Loucy (cell line): Measurements from ENCODE around the gene KRT27.

Source experiments
- H2AFZ ChIP-seq: fragments of 200-600 bp; sonication (generic); 2 replicates; pipeline ENCODE4 v1.6.0; 2016; ENCODE audit warnings: antibody characterized with exemption, mild to moderate bottlenecking, low read length, moderate library complexity
- H3F3A ChIP-seq: fragments of 200-600 bp; 2 replicates; pipeline ENCODE4 v1.6.0; 2016; ENCODE audit warnings: antibody characterized with exemption, low read depth, mild to moderate bottlenecking
- H3K27me3 ChIP-seq: fragments of 200-600 bp; sonication (generic); 2 replicates; pipeline ENCODE4 v1.6.1; 2014; ENCODE audit warnings: low read length, mild to moderate bottlenecking; ENCODE audit not compliant: insufficient read depth, poor library complexity, severe bottlenecking
- H3K36me3 ChIP-seq: fragments of 200-600 bp; sonication (generic); 2 replicates; pipeline ENCODE4 v1.6.1; 2016; ENCODE audit warnings: low read length; ENCODE audit not compliant: insufficient read depth
- H3K4me1 ChIP-seq: fragments of 200-600 bp; sonication (generic); 2 replicates; pipeline ENCODE4 v1.5.1; 2014; ENCODE audit warnings: low read length, mild to moderate bottlenecking; ENCODE audit not compliant: insufficient read depth, poor library complexity, severe bottlenecking
- H3K4me2 ChIP-seq: fragments of 200-600 bp; sonication (generic); 2 replicates; pipeline ENCODE4 v1.6.0; 2014; ENCODE audit warnings: antibody characterized with exemption, low read length, low read depth, mild to moderate bottlenecking; ENCODE audit not compliant: poor library complexity, severe bottlenecking
- H3K4me3 ChIP-seq: fragments of 200-600 bp; sonication (generic); 2 replicates; pipeline ENCODE4 v1.5.1; 2014; ENCODE audit warnings: low read length, mild to moderate bottlenecking, mixed read lengths; ENCODE audit not compliant: poor library complexity, severe bottlenecking
- H3K79me2 ChIP-seq: fragments of 200-600 bp; sonication (generic); 2 replicates; pipeline ENCODE4 v1.6.1; 2014; ENCODE audit warnings: low read length; ENCODE audit not compliant: insufficient read depth
- H3K9ac ChIP-seq: fragments of 200-600 bp; sonication (generic); 2 replicates; pipeline ENCODE4 v1.6.0; 2014; ENCODE audit warnings: mild to moderate bottlenecking, low read depth, low read length, moderate library complexity; ENCODE audit not compliant: poor library complexity, severe bottlenecking
- H3K9me2 ChIP-seq: fragments of 200-600 bp; sonication (generic); replicated peaks from 2 replicates; pipeline ENCODE4 v1.6.1; 2016; ENCODE audit warnings: low read depth, low read length, mixed read lengths
- H3K9me3 ChIP-seq: fragments of 200-600 bp; sonication (generic); 2 replicates; pipeline ENCODE4 v1.6.1; 2014; ENCODE audit warnings: mild to moderate bottlenecking, antibody characterized with exemption, low read length, low read depth; ENCODE audit not compliant: insufficient read depth
- H4K20me1 ChIP-seq: fragments of 200-600 bp; sonication (generic); 2 replicates; pipeline ENCODE4 v1.6.0; 2014; ENCODE audit warnings: antibody characterized with exemption, low read length, mild to moderate bottlenecking; ENCODE audit not compliant: insufficient read depth, poor library complexity, severe bottlenecking
- EZH2phosphoT487 ChIP-seq: fragments of 200-600 bp; IDR thresholded peaks from 2 replicates; pipeline ENCODE4 v1.6.1; 2018; ENCODE audit warnings: antibody characterized with exemption, mild to moderate bottlenecking, moderate library complexity, borderline replicate concordance
- TF ChIP-seq, protein P1 (sequence below): fragments of 200-600 bp; sonication (generic); conservative IDR thresholded peaks from 2 replicates; pipeline ENCODE4 v1.5.1; 2014; ENCODE audit warnings: mild to moderate bottlenecking, antibody characterized with exemption, low read length

Gene KRT27

DNA sequence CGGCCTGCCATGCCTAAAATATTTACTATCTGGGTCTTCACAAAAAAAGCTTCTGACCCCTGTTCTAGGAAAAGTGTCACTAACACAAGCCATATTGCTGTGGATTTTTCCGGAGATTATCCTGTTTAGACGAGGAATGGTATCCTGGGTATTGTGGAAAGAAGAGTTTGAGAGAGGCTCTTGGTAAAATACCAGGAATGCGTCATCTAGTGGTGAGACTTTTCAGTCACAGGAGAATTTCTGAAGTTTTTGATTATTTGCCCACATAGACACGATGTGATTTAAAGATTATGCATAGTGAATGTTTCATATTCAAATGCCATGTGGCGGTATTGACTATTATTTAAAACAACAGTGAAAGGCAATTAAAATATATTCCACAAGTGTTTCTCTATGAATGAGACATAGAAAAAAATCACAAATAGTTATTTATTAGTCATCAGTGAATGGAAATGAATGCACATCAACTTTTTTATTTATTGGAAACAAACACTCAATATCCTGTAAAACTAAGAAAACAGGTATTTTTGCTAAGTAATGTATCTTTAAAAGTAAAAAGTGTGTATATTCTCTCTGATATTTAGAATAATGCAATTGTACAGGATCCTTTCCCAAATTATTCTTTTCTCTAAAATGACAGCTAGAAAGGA, 9.6 kb upstream of the KRT27 start:
- Histone ChIP-seq H3K9me3 (no peaks in the 10 kb centered on the region), H3F3A (no peaks in the 10 kb centered on the region), H3K9me2 (no peaks in the 10 kb centered on the region), H3K4me2 (no peak overlapping the region), H2AFZ (no peak overlapping the region), H3K27me3 (peaks cover 14% of the 10 kb centered on the region), H3K4me3 (no peak overlapping the region), H3K79me2 (no peaks in the 10 kb centered on the region), H3K36me3 (no peaks in the 10 kb centered on the region), H3K9ac (no peak overlapping the region), H4K20me1 (no peaks in the 10 kb centered on the region), H3K4me1 (no peaks in the 10 kb centered on the region)
- TF ChIP-seq, protein P1, sequence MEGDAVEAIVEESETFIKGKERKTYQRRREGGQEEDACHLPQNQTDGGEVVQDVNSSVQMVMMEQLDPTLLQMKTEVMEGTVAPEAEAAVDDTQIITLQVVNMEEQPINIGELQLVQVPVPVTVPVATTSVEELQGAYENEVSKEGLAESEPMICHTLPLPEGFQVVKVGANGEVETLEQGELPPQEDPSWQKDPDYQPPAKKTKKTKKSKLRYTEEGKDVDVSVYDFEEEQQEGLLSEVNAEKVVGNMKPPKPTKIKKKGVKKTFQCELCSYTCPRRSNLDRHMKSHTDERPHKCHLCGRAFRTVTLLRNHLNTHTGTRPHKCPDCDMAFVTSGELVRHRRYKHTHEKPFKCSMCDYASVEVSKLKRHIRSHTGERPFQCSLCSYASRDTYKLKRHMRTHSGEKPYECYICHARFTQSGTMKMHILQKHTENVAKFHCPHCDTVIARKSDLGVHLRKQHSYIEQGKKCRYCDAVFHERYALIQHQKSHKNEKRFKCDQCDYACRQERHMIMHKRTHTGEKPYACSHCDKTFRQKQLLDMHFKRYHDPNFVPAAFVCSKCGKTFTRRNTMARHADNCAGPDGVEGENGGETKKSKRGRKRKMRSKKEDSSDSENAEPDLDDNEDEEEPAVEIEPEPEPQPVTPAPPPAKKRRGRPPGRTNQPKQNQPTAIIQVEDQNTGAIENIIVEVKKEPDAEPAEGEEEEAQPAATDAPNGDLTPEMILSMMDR, result peak; percentile 79
- TF ChIP-seq EZH2phosphoT487, result no peak

GRCh38 chr17:40791111-40791510, 8.8 kb upstream of the KRT27 start:
- Histone ChIP-seq H3K4me1 (no peaks in the 10 kb centered on the region), H2AFZ (0 out of 2 replicates have a peak overlapping the region, but pooled peaks have one; percentile 8), H4K20me1 (no peaks in the 10 kb centered on the region), H3K4me3 (no peak overlapping the region), H3K9ac (no peak overlapping the region), H3F3A (no peaks in the 10 kb centered on the region), H3K79me2 (no peaks in the 10 kb centered on the region), H3K9me3 (no peaks in the 10 kb centered on the region), H3K36me3 (no peaks in the 10 kb centered on the region), H3K4me2 (no peak overlapping the region), H3K9me2 (no peaks in the 10 kb centered on the region), H3K27me3 (peaks cover 12% of the 10 kb centered on the region)
- TF ChIP-seq EZH2phosphoT487, result no peak
- TF ChIP-seq, protein P1, result no peak

- peak overlapping the region; percentile 60 for H3K9ac ChIP-seq
Measured at GRCh38 chr17:40779181-40779909, 3.0 kb downstream of the KRT27 start.

More at GRCh38 chr17:40779181-40779909, 3.0 kb downstream of the KRT27 start:
- Histone ChIP-seq H3K36me3 (no peaks in the 10 kb centered on the region), H3K27me3 (no peaks in the 10 kb centered on the region), H3F3A (0 out of 2 replicates have a peak, but pooled peaks cover 9% of the 10 kb centered on the region), H3K4me2 (peak overlapping the region; percentile 73), H3K9me2 (no peaks in the 10 kb centered on the region), H3K9me3 (no peaks in the 10 kb centered on the region), H3K79me2 (no peaks in the 10 kb centered on the region), H3K4me3 (peak overlapping the region; percentile 66), H2AFZ (no peak overlapping the region), H3K4me1 (peaks cover 34% of the 10 kb centered on the region), H4K20me1 (no peaks in the 10 kb centered on the region)
- TF ChIP-seq, protein P1, result no peak
- TF ChIP-seq EZH2phosphoT487, result no peak
